SU-DHL-6 (cell line): ENCODE results near the gene ARSK.

Experiments used
- H2AFZ ChIP-seq: fragments of 200-600 bp; sonication (generic); 2 replicates; pipeline ENCODE4 v1.6.1; 2014; ENCODE audit warnings: low read depth, mild to moderate bottlenecking, moderate library complexity, mixed read lengths, antibody characterized with exemption, low read length; ENCODE audit not compliant: severe bottlenecking
- H3F3A ChIP-seq: fragments of 200-600 bp; shearing (Covaris generic); 2 replicates; pipeline ENCODE4 v1.6.0; 2016; ENCODE audit warnings: antibody characterized with exemption, mild to moderate bottlenecking; ENCODE audit not compliant: insufficient read depth
- H3K27ac ChIP-seq: fragments of 200-600 bp; sonication (generic); 2 replicates; pipeline ENCODE4 v1.5.1; 2016; ENCODE audit warnings: low read depth, mild to moderate bottlenecking, low read length, moderate library complexity, mixed read lengths
- H3K27me3 ChIP-seq: fragments of 200-600 bp; sonication (generic), shearing (Covaris generic); 2 replicates; pipeline ENCODE4 v1.6.0; 2014; ENCODE audit warnings: mild to moderate bottlenecking, low read length
- H3K36me3 ChIP-seq: fragments of 200-600 bp; sonication (generic); 2 replicates; pipeline ENCODE4 v1.6.1; 2014; ENCODE audit warnings: mild to moderate bottlenecking, low read length, mixed read lengths
- H3K4me2 ChIP-seq: fragments of 300-600, 200-600 bp; shearing (Covaris generic), sonication (generic); 2 replicates; pipeline ENCODE4 v1.6.0; 2014; ENCODE audit warnings: low read length, low read depth, mild to moderate bottlenecking; ENCODE audit not compliant: poor library complexity, severe bottlenecking
- H3K4me3 ChIP-seq: fragments of 200-600 bp; sonication (generic); 2 replicates; pipeline ENCODE4 v1.5.1; 2014; ENCODE audit warnings: antibody characterized with exemption, low read length, mild to moderate bottlenecking, mixed read lengths; ENCODE audit not compliant: insufficient read depth, poor library complexity, severe bottlenecking
- H3K79me2 ChIP-seq: fragments of 200-600 bp; sonication (generic); 2 replicates; pipeline ENCODE4 v1.6.1; 2014; ENCODE audit warnings: mild to moderate bottlenecking, low read length, moderate library complexity; ENCODE audit not compliant: insufficient read depth
- H3K9ac ChIP-seq: fragments of 200-600 bp; sonication (generic); 2 replicates; pipeline ENCODE4 v1.7.0; 2014; ENCODE audit warnings: mild to moderate bottlenecking, low read length
- H3K9me2 ChIP-seq: fragments of 200-600 bp; sonication (generic); replicated peaks from 2 replicates; pipeline ENCODE4 v1.6.1; 2014; ENCODE audit warnings: low read length; ENCODE audit not compliant: insufficient read depth
- H3K9me3 ChIP-seq: fragments of 200-600 bp; sonication (generic); 2 replicates; pipeline ENCODE4 v1.6.1; 2014; ENCODE audit warnings: low read length, mixed read lengths; ENCODE audit not compliant: insufficient read depth
- H4K20me1 ChIP-seq: fragments of 200-600 bp; sonication (generic); 2 replicates; pipeline ENCODE4 v1.6.1; 2014; ENCODE audit warnings: low read depth, mild to moderate bottlenecking, antibody characterized with exemption, low read length, moderate library complexity, mixed read lengths
- CTCF ChIP-seq: fragments of 200-600 bp; sonication (generic); IDR thresholded peaks from one replicate; pipeline ENCODE4 v1.5.1; 2017; ENCODE audit warnings: antibody characterized with exemption, mild to moderate bottlenecking, low read length, moderate library complexity; ENCODE audit not compliant: insufficient read depth, poor library complexity, severe bottlenecking
- EZH2phosphoT487 ChIP-seq: fragments of 200-600 bp; sonication (generic), shearing (Covaris generic); conservative IDR thresholded peaks from 2 replicates; pipeline ENCODE4 v1.6.1; 2018; ENCODE audit warnings: mild to moderate bottlenecking, antibody characterized with exemption, low read length, moderate library complexity, mixed read lengths

ARSK gene

GRCh38 chr5:95652849-95653248, 97.9 kb downstream of the ARSK start:
- no peak overlapping the region for H3K9ac ChIP-seq
- H3K9me3 ChIP-seq: no peaks in the 10 kb centered on the region
- no peaks in the 10 kb centered on the region for H3K9me2 ChIP-seq
- no peaks in the 10 kb centered on the region for H4K20me1 ChIP-seq
- no peak overlapping the region for H3K4me3 ChIP-seq
- no peak overlapping the region for H3K27ac ChIP-seq
- H3K36me3 ChIP-seq: no peaks in the 10 kb centered on the region
- TF ChIP-seq CTCF (no peak), EZH2phosphoT487 (no peak)
- H3K79me2 ChIP-seq: no peaks in the 10 kb centered on the region
- H3K4me2 ChIP-seq: no peak overlapping the region
- H3K27me3 ChIP-seq: no peaks in the 10 kb centered on the region
- H2AFZ ChIP-seq: no peak overlapping the region
- H3F3A ChIP-seq: peaks cover 5% of the 10 kb centered on the region; the same call in 1 of the 2 replicates

- no peaks in the 10 kb centered on the region for H4K20me1 ChIP-seq
- no peaks in the 10 kb centered on the region for H3K36me3 ChIP-seq
- no peak overlapping the region for H3K4me3 ChIP-seq
- TF ChIP-seq CTCF (no peak), EZH2phosphoT487 (no peak)
- no peaks in the 10 kb centered on the region for H3K27me3 ChIP-seq
- no peaks in the 10 kb centered on the region for H3K9me3 ChIP-seq
- no peaks in the 10 kb centered on the region for H3F3A ChIP-seq
- H2AFZ ChIP-seq: no peak overlapping the region
- H3K79me2 ChIP-seq: no peaks in the 10 kb centered on the region
- H3K27ac ChIP-seq: no peak overlapping the region
- H3K9me2 ChIP-seq: no peaks in the 10 kb centered on the region
- no peak overlapping the region for H3K9ac ChIP-seq
- no peak overlapping the region for H3K4me2 ChIP-seq
Observed at GRCh38 chr5:95654196-95654595, 99.3 kb downstream of the ARSK start.
